ENCODE measurements around the gene TAF4.

GRCh38 chr20:61940976-61941720 lies 124.5 kb downstream of the TAF4 start:
- TF ChIP-seq CTCF (IDR thresholded peaks at IDR 0.05) (no peak), ZFX (IDR thresholded peaks at IDR 0.05; ENCODE audit: borderline replicate concordance) (no peak)

Measured in 22Rv1 (cell line).